GM21737 (cell line): ENCODE measurements around the gene KIAA0232.

Experiments used
- ATAC-seq: cut with Tn5 transposase; IDR thresholded peaks from one replicate; pipeline ENCODE4 v1.9.1; 2021; ENCODE audit warnings: mild to moderate bottlenecking, moderate library complexity; ENCODE audit not compliant: unreplicated experiment

The KIAA0232 gene

GRCh38 chr4:6845027-6845426 lies 62.5 kb downstream of the KIAA0232 start:
- ATAC-seq = no peak

DNA sequence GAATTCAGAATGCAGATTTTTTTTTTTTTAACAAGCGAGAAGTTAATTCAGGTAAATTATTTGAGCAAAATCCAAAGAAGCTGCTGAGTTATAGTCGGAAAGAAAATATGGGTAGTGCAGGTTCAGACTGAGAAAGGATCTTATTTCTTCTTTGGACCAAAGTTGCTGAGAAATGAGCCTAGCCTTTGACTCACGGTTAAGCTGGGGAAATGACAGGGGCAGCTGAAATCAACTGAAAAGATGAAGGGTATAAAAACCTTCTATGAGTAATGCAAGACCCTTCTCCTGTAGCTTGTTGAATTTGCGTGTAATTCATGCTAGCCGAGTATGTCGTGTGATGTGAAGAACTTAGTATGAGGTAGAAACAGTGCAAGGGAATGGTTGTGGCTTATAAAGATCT lies 63.0 kb downstream of the KIAA0232 start:
- ATAC-seq = no peak

DNA sequence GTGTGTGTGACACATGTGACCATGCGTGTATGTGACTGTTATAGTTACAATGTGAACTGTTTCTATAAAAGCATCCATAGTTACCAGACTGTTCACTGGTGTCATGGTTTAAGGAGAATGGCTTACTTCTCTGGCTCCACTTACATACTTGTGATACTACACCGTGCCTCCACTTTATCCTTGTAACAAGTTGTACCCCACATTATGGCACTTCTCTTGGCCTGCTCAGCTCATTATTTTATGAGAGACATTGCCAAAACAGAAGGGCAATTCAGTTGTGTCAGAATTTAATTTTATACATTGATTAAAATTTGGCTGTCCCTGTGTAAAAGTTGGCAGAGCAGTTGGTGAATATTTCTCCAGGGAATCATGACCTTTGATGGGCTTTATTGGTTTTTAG lies 64.7 kb downstream of the KIAA0232 start:
- ATAC-seq = no peak

DNA sequence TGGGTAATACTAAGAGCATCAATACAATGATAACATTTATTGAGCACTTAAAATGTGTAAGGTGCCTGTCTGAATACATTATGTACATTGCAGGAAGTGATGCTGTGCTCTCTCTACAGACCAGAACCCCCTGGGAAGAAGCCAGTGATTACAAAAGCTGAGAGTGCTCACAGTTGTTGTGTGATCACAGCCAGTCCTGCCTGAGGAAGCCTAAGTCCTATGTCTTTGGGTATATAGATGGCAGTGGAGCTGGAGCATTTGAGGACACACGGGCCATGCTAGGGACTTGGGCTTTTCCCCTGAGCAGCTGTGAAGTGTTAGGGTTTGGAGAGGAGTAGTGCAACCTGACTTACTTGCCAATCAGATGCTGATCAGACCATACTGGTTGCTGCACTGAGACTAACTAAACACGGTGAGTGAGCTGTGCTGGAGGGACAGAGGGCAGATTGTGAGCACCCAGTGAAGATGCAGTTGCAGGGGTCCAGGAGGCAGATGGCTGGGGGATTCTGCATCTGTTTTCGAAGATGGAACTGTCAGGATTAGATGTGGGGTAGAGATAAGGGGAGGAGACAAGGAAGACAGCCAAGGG lies 66.3 kb downstream of the KIAA0232 start:
- ATAC-seq = no peak

GRCh38 chr4:6849691-6850090 lies 67.2 kb downstream of the KIAA0232 start:
- no peak for ATAC-seq

DNA sequence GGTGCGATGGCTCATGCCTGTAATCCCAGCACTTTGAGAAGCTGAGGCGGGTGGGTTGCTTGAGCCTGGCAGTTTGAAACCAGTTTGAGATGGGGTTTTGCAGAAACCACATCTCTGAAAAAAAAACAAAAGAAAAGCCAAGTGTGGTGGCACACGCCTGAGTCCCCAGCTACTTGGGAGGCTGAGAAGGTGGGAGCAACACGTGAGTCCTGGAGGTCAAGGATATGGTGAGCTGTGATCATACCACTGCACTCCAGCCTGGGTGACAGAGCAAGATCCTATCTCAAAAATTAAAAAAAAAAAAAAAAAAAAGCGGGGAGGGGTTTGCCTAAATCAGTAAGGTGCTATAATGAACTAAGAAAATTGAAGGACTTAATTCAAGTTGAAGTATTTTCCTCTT lies 68.9 kb downstream of the KIAA0232 start:
- no peak for ATAC-seq

- no peak for ATAC-seq
Measured at GRCh38 chr4:6851962-6852361, 69.4 kb downstream of the KIAA0232 start.

DNA sequence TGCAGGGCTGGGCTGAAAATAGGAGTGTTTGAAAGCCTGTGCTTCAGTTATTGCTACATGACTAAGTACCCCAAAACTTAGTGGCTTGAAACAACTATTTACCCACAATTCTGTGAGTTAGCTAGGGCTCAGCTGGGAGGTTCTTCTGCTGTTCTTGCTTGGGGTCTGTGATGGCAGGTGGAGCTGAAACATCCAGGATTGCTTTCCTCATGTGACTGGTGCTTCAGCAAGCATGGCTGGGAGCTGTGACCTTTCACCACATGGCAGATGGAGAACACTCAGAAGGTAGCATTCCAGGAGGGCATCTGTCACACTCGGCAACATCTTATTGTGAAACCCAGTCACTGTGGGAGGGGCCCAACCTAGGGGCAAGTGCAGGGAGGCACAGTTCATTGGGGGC lies 70.1 kb downstream of the KIAA0232 start:
- ATAC-seq = no peak

- ATAC-seq = no peak
Measured at GRCh38 chr4:6854098-6854744, 71.7 kb downstream of the KIAA0232 start.

DNA sequence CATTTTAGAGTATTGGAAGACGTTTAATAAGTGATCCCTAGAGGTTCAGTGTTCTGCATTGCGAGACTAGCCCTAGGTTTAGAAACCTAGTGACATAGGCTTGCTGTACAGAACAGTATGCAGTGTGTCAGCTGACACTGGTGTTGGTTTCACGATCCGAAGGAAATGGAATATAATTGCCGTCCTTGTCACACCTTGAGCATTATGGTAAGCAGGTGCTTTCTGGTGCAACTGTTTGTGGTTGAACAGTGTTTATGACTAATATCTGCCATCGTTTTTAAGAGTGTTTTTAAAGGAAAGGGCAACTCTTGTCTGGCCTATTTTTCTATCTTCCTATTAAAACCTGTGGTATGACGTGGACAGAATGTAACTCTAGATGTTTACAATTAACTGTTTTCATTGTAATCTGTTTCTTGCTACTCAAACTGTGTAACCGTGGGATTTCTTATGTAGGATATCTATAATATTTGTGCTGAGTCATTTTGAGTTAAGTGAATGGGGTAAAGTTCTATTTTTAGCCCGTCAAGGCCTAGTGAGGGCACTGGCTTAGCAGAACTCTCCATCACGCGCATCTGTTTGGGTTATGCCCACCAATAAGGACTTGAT lies 73.3 kb downstream of the KIAA0232 start:
- peak; percentile 87 for ATAC-seq

DNA sequence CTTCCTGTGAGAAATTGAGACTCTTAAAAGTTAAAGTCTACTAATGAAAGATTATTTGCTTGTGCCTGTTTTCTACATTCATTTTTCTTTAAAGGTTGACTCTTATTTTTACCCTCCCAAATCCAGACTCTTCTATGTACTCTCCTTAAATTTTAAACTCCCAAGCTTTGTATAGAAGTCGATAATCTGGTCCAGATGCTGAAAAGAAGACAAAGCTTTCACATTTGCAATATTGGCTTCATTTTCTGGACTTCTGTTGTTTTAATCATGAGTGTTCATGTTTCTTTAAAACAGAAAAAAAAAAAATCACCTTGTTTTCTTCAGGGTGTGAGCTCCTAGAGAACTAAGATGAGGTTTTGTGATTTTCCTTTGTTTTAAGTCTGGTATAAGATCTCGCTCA lies 73.9 kb downstream of the KIAA0232 start:
- ATAC-seq = no peak

- ATAC-seq = no peak
Measured at GRCh38 chr4:6857009-6857882, 74.7 kb downstream of the KIAA0232 start.

GRCh38 chr4:6858997-6859396 lies 76.5 kb downstream of the KIAA0232 start:
- ATAC-seq = no peak

GRCh38 chr4:6859543-6859942 lies 77.0 kb downstream of the KIAA0232 start:
- no peak for ATAC-seq

DNA sequence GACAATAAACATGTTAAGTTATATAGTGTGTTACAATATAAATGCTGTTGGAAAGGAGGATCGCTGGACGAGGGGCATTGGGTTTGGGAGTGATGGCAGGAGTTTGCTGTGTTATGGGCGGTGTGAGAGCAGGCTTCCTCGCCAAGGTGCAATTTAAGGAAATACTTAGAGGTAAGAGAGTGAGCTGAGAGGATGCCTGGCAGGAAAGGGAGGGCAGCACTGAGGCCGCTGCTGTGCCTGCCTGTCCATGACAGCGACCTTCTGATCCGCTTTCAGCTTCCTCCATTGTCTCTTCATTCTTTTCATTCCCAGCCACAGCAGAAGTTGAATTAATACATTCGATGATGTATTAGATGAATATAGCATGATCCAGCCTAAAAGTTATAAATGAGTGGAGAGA lies 85.9 kb downstream of the KIAA0232 start:
- ATAC-seq = no peak

GRCh38 chr4:6869944-6870343 lies 87.4 kb downstream of the KIAA0232 start:
- no peak for ATAC-seq

- no peak for ATAC-seq
Measured at GRCh38 chr4:6873291-6873690, 90.8 kb downstream of the KIAA0232 start.

GRCh38 chr4:6873792-6874461 lies 91.4 kb downstream of the KIAA0232 start:
- no peak for ATAC-seq

GRCh38 chr4:6874981-6875380 lies 92.5 kb downstream of the KIAA0232 start:
- ATAC-seq = no peak

GRCh38 chr4:6875431-6875831 lies 92.9 kb downstream of the KIAA0232 start:
- no peak for ATAC-seq

GRCh38 chr4:6876440-6876839 lies 93.9 kb downstream of the KIAA0232 start:
- no peak for ATAC-seq
